CD8-positive, alpha-beta memory T cell (primary cell): ENCODE data around the gene P4HTM. TPM values are rescaled to one million over a fixed set of nuclear protein-coding genes. Genes with fewer than 3 reads are reported as not detected.

ENCODE experiments used
- CTCF ChIA-PET: fragments of 350-600 bp; sonication (Branson Sonifier 250); formaldehyde crosslinking; loops from one replicate; lab custom pipeline; 2021; ENCODE audit warnings: antibody characterized with exemption; lab: Charles Lee
- POLR2A ChIA-PET: fragments of 350-600 bp; sonication (Branson Sonifier 250); formaldehyde crosslinking; loops from one replicate; lab custom pipeline; 2021; ENCODE audit warnings: antibody characterized with exemption; lab: Charles Lee
- DNase-seq, 5 donors: peaks; one replicate each; pipeline versions ENCODE4 v3.0.0 to v3.0.0-alpha.2; 2020 to 2022; ENCODE audit warnings: mixed read lengths in 1 of 5
- H3K27ac ChIP-seq: one replicate; pipeline ENCODE4 v1.7.0; 2013; ENCODE audit warnings: low read depth, mild to moderate bottlenecking, low read length, moderate library complexity
- H3K27me3 ChIP-seq: 2 replicates; pipeline ENCODE4 v1.7.0; 2013; ENCODE audit warnings: low read length, mild to moderate bottlenecking; ENCODE audit not compliant: insufficient read depth, poor library complexity, severe bottlenecking
- H3K36me3 ChIP-seq: 2 replicates; pipeline ENCODE4 v1.7.0; 2013; ENCODE audit warnings: mild to moderate bottlenecking, low read length, moderate library complexity; ENCODE audit not compliant: insufficient read depth
- H3K4me1 ChIP-seq: 2 replicates; pipeline ENCODE4 v1.7.0; 2013; ENCODE audit warnings: mild to moderate bottlenecking, low read length, moderate library complexity; ENCODE audit not compliant: insufficient read depth
- H3K4me3 ChIP-seq: 2 replicates; pipeline ENCODE4 v1.7.0; 2013; ENCODE audit warnings: mild to moderate bottlenecking, low read length
- H3K9me3 ChIP-seq: 2 replicates; pipeline ENCODE4 v1.7.0; 2013; ENCODE audit warnings: mild to moderate bottlenecking, low read length
- H3K27ac Mint-ChIP-seq, 8 donors: one replicate each; pipeline ENCODE4 v1.8.0; 2020 to 2021; ENCODE audit warnings: mixed read lengths in 8 of 8, mild to moderate bottlenecking in 6 of 8, inconsistent platforms in 3 of 8, moderate library complexity in 3 of 8
- H3K27me3 Mint-ChIP-seq, 2 donors: one replicate each; pipeline ENCODE4 v1.8.0; 2020 to 2021; ENCODE audit warnings: mixed read lengths in 2 of 2, mild to moderate bottlenecking in 1 of 2, moderate library complexity in 1 of 2
- H3K36me3 Mint-ChIP-seq, 3 donors: one replicate each; pipeline ENCODE4 v1.8.0; 2020 to 2021; ENCODE audit warnings: mixed read lengths in 3 of 3, inconsistent platforms in 1 of 3, mild to moderate bottlenecking in 1 of 3
- H3K4me1 Mint-ChIP-seq, 3 donors: one replicate each; pipeline ENCODE4 v1.8.0; 2020 to 2021; ENCODE audit warnings: mixed read lengths in 3 of 3, inconsistent platforms in 1 of 3, mild to moderate bottlenecking in 1 of 3
- H3K4me3 Mint-ChIP-seq, 7 donors: one replicate each; pipeline ENCODE4 v1.8.0; 2020 to 2021; ENCODE audit warnings: mixed read lengths in 7 of 7, mild to moderate bottlenecking in 6 of 7, moderate library complexity in 4 of 7, inconsistent platforms in 2 of 7
- H3K9me3 Mint-ChIP-seq, 5 donors: one replicate each; pipeline ENCODE4 v1.8.0; 2020 to 2022; ENCODE audit warnings: mixed read lengths in 5 of 5, mild to moderate bottlenecking in 3 of 5, moderate library complexity in 2 of 5, inconsistent platforms in 1 of 5
- polyA plus RNA-seq: library from polyadenylated mRNA; unstranded; fragments of 300-500 nt; fragmentation: Illumina TruSeq; gene quantifications from one replicate; pipeline ENCODE4 v1.2.3, GENCODE V29; 2021
- total RNA-seq, 2 experiments: library from RNA; stranded (reverse); gene quantifications; one replicate each; pipeline ENCODE4 v1.2.3, GENCODE V29; 2021

The P4HTM gene
- total and polyA plus RNA-seq, 3 experiments from 2014 or later: 28.6 to 35.0 (median 33.0) TPM

DNA sequence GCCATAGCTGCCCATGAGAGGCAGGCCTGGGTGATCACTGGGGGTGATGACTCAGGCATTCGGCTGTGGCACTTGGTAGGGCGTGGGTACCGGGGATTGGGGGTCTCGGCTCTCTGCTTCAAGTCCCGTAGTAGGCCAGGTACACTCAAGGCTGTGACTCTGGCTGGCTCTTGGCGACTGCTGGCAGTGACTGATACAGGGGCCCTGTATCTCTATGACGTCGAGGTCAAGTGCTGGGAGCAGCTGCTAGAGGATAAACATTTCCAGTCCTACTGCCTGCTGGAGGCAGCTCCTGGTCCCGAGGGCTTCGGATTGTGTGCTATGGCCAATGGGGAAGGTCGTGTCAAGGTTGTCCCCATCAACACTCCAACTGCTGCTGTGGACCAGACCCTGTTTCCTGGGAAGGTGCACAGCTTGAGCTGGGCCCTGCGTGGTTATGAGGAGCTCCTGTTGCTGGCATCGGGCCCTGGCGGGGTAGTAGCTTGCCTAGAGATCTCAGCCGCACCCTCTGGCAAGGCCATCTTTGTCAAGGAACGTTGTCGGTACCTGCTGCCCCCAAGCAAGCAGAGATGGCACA lies 22.5 kb downstream of the P4HTM start:
- H3K27me3 Mint-ChIP-seq: no peaks in the 10 kb centered on the region
- Histone ChIP-seq H3K27ac (no peak overlapping the region), H3K4me1 (peaks cover 13% of the 10 kb centered on the region), H3K9me3 (no peaks in the 10 kb centered on the region), H3K36me3 (peaks cover 12% of the 10 kb centered on the region), H3K4me3 (no peak overlapping the region), H3K27me3 (no peaks in the 10 kb centered on the region)
- peaks cover 16 to 36% (median 32%) of the 10 kb centered on the region in 3 donors for H3K4me1 Mint-ChIP-seq
- ChIA-PET CTCF (interaction anchor here (5.6 to 10.1 kb wide), 2 partner anchors 11 to 24 kb away, joined by 65 to 121 read pairs; partner anchors contain the start of genes NDUFAF3 and P4HTM), POLR2A (interaction anchor here (1.0 to 1.1 kb wide), 2 partner anchors 17 to 23 kb away, joined by 4 read pairs; partner anchors contain the start of gene IMPDH2)
- H3K36me3 Mint-ChIP-seq: peaks cover 0 to 66% (median 5%) of the 10 kb centered on the region in 3 donors
- H3K9me3 Mint-ChIP-seq: no peaks in the 10 kb centered on the region
- H3K27ac Mint-ChIP-seq: peak overlapping the region in 4 of 8 donors; percentile 29 to 90 (median 52)
- H3K4me3 Mint-ChIP-seq: peak overlapping the region in 1 of 7 donors; percentile 58
- DNase-seq: no peak

DNA sequence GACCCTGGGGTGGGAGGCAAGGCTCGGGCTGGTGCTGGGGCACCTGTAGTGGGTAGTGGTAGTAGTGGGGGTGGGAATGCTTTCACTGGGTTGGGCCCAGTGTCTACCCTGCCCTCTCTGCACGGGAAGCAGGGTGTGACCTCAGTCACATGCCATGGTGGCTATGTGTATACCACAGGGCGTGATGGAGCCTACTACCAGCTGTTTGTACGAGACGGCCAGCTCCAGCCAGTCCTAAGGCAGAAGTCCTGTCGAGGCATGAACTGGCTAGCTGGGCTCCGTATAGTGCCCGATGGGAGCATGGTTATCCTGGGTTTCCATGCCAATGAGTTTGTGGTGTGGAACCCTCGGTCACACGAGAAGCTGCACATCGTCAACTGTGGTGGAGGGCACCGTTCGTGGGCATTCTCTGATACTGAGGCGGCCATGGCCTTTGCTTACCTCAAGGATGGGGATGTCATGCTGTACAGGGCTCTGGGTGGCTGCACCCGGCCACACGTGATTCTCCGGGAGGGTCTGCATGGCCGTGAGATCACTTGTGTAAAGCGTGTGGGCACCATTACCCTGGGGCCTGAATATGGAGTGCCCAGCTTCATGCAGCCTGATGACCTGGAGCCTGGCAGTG lies 23.2 kb downstream of the P4HTM start:
- Histone ChIP-seq H3K9me3 (no peaks in the 10 kb centered on the region), H3K36me3 (peaks cover 12% of the 10 kb centered on the region), H3K27me3 (no peaks in the 10 kb centered on the region), H3K4me1 (peaks cover 11% of the 10 kb centered on the region), H3K27ac (no peak overlapping the region), H3K4me3 (no peak overlapping the region)
- Mint-ChIP-seq H3K4me3 (peak overlapping the region in 1 of 7 donors; percentile 37), H3K9me3 (no peaks in the 10 kb centered on the region), H3K27me3 (no peaks in the 10 kb centered on the region), H3K36me3 (peaks cover 0 to 64% (median 5%) of the 10 kb centered on the region in 3 donors), H3K4me1 (peaks cover 12 to 34% (median 29%) of the 10 kb centered on the region in 3 donors), H3K27ac (peak overlapping the region in 2 of 8 donors; percentile 36 to 43)
- DNase-seq: no peak
- POLR2A ChIA-PET: interaction anchor here (1.0 to 2.2 kb wide), 3 partner anchors 9 to 24 kb away, joined by 4 to 11 read pairs (median 6); partner anchors contain the start of genes NDUFAF3 and P4HTM
- CTCF ChIA-PET: interaction anchor here (0.7 to 10.1 kb wide), 7 partner anchors 10 to 38 kb away, joined by 3 to 121 read pairs (median 5); partner anchors contain the start of genes IMPDH2, NDUFAF3 and P4HTM

DNA sequence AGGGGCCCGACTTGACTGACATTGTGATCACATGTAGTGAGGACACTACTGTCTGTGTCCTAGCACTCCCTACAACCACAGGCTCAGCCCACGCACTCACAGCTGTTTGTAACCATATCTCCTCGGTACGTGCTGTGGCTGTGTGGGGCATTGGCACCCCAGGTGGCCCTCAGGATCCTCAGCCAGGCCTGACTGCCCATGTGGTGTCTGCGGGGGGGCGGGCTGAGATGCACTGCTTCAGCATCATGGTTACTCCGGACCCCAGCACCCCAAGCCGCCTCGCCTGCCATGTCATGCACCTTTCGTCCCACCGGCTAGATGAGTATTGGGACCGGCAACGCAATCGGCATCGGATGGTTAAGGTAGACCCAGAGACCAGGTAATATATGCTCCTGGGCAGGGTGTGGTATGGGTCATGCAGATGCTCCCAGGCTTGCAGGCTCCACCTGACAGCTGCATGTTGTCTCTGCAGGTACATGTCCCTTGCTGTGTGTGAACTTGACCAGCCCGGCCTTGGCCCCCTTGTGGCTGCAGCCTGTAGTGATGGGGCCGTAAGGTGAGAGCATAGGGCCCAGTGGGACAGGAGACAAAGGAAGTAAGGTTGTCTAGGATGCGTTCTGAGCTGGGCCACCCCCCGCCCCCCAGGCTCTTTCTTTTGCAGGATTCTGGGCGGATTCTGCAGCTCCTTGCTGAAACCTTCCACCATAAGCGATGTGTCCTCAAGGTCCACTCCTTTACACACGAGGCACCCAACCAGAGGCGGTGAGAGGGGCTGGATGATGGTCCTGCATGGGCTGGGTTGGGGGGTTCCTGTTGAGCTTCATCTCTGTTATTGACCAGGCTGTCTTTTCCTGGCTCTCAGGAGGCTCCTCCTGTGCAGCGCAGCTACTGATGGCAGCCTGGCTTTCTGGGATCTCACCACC lies 24.0 kb downstream of the P4HTM start:
- peaks cover 12% of the 10 kb centered on the region for H3K36me3 ChIP-seq
- peaks cover 11% of the 10 kb centered on the region for H3K4me1 ChIP-seq
- ChIA-PET CTCF (interaction anchor here (0.7 to 10.1 kb wide), 8 partner anchors 10 to 79 kb away, joined by 3 to 121 read pairs (median 4); partner anchors contain the start of genes IMPDH2, NDUFAF3 and P4HTM), POLR2A (interaction anchor here (0.6 to 2.2 kb wide), 3 partner anchors 8 to 82 kb away, joined by 6 to 11 read pairs (median 6); partner anchors contain the start of genes NDUFAF3 and P4HTM)
- Mint-ChIP-seq H3K36me3 (peaks cover 0 to 63% (median 5%) of the 10 kb centered on the region in 3 donors), H3K4me1 (peaks cover 11 to 33% (median 26%) of the 10 kb centered on the region in 3 donors), H3K9me3 (no peaks in the 10 kb centered on the region), H3K27me3 (no peaks in the 10 kb centered on the region), H3K4me3 (peak overlapping the region in 1 of 7 donors; percentile 66), H3K27ac (peak overlapping the region in 2 of 8 donors; percentile 36 to 43)
- H3K4me3 ChIP-seq: no peak overlapping the region
- DNase-seq: peak in 1 of 5 donors; percentile 24
- H3K27ac ChIP-seq: no peak overlapping the region
- H3K9me3 ChIP-seq: no peaks in the 10 kb centered on the region
- H3K27me3 ChIP-seq: no peaks in the 10 kb centered on the region

GRCh38 chr3:49015072-49015471 lies 25.0 kb downstream of the P4HTM start:
- Histone ChIP-seq H3K4me3 (no peak overlapping the region), H3K36me3 (peaks cover 12% of the 10 kb centered on the region), H3K27me3 (no peaks in the 10 kb centered on the region), H3K4me1 (peaks cover 22% of the 10 kb centered on the region), H3K9me3 (no peaks in the 10 kb centered on the region), H3K27ac (no peak overlapping the region)
- Mint-ChIP-seq H3K27ac (peak overlapping the region in 2 of 8 donors; percentile 17 to 78), H3K36me3 (peaks cover 0 to 61% (median 5%) of the 10 kb centered on the region in 3 donors), H3K4me3 (peak overlapping the region in 2 of 7 donors; percentile 20 to 94), H3K9me3 (no peaks in the 10 kb centered on the region), H3K4me1 (peaks cover 12 to 34% (median 27%) of the 10 kb centered on the region in 3 donors), H3K27me3 (no peaks in the 10 kb centered on the region)
- POLR2A ChIA-PET: interaction anchor here (2.2 kb wide), 1 partner anchor 26 kb away, joined by 11 read pairs; the partner anchor contains the start of gene P4HTM
- no peak for DNase-seq
- CTCF ChIA-PET: interaction anchor here (1.5 to 5.6 kb wide), 4 partner anchors 14 to 78 kb away, joined by 3 to 65 read pairs (median 4); partner anchors contain the start of gene P4HTM

DNA sequence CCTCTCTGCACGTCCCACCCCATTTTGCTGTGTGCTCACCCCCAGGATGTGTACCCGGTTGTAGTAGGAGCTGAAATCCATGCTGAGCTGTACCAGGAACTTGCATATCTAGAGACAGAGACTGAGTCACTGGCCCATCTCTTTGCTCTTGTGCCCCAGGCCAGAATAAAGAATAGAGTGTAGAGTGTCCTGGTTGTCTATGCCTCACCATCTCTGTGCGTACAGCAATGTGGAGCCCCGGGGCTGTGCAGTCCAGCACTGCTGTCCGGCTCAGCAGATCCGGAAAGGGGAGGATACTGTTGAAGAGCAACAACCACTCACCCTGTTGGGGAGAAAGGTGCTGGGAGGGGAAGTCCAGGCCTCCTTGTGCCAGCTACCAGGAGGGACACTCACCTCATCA lies 25.7 kb downstream of the P4HTM start:
- Mint-ChIP-seq H3K27ac (peak overlapping the region in 4 of 8 donors; percentile 64 to 85 (median 72)), H3K27me3 (no peaks in the 10 kb centered on the region), H3K36me3 (peaks cover 0 to 64% (median 5%) of the 10 kb centered on the region in 3 donors), H3K4me1 (peaks cover 15 to 41% (median 31%) of the 10 kb centered on the region in 3 donors), H3K4me3 (peak overlapping the region in 6 of 7 donors; percentile 29 to 94 (median 52)), H3K9me3 (no peaks in the 10 kb centered on the region)
- POLR2A ChIA-PET: no interaction called here
- no peaks in the 10 kb centered on the region for H3K27me3 ChIP-seq
- peaks cover 12% of the 10 kb centered on the region for H3K36me3 ChIP-seq
- H3K27ac ChIP-seq: no peak overlapping the region
- H3K9me3 ChIP-seq: no peaks in the 10 kb centered on the region
- peaks cover 27% of the 10 kb centered on the region for H3K4me1 ChIP-seq
- CTCF ChIA-PET: interaction anchor here (1.0 to 5.6 kb wide), 2 partner anchors 9 to 27 kb away, joined by 3 to 65 read pairs; partner anchors contain the start of genes P4HTM and WDR6
- DNase-seq: no peak
- no peak overlapping the region for H3K4me3 ChIP-seq

DNA sequence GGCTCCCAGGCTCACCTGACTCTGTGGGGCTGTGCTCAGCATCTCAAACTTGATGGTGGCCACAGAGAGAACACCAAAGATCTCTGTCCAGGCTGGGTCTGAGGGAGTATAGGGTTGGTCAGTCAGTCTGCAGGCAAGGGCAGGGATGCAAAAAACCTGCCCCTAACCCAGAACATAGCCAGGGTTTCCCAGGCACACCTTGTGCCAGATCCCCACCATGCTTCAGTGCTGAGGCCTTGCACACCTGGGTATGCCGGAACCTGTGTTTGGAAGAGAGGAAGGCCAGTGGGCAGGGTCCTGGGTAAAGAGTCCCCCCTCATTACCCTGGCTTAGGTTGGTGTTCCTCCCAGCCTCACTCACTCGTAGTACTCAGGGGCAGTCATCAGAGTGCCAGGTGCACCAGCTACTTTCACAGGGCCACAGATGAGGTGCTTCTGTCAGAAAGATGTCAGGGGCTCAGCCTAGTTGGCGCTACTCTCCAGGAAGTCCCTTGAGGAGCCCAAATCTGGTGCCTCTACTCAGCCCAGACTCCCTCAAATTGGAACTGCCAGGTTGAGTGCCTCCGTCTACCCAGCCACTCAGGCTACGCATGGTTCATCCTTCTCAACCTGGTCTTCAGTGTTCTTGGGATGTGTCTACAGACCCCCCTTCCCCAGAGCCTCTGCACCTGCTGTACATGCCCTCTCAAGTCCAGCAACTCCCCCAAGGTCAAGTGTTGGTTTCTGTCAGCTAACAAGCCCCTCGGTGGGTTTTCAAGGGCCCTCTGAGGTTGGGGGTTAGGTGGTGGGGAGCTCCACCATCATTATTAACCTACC lies 26.6 kb downstream of the P4HTM start:
- Mint-ChIP-seq H3K27ac (peak overlapping the region in 7 of 8 donors; percentile 42 to 91 (median 79)), H3K36me3 (peaks cover 0 to 62% (median 5%) of the 10 kb centered on the region in 3 donors), H3K27me3 (peaks cover 0 to 2% of the 10 kb centered on the region in 2 donors), H3K9me3 (no peaks in the 10 kb centered on the region), H3K4me1 (peaks cover 17 to 45% (median 31%) of the 10 kb centered on the region in 3 donors), H3K4me3 (peak overlapping the region; percentile 50 to 97 (median 86))
- Histone ChIP-seq H3K4me1 (peaks cover 27% of the 10 kb centered on the region), H3K27ac (no peak overlapping the region), H3K36me3 (peaks cover 12% of the 10 kb centered on the region), H3K27me3 (no peaks in the 10 kb centered on the region), H3K9me3 (no peaks in the 10 kb centered on the region), H3K4me3 (no peak overlapping the region)
- DNase-seq: no peak
- POLR2A ChIA-PET: interaction anchor here (1.0 to 3.8 kb wide), 4 partner anchors 9 to 77 kb away, joined by 4 to 48 read pairs (median 15); partner anchors contain the start of genes IMPDH2, QRICH1 and WDR6
- CTCF ChIA-PET: interaction anchor here (1.0 to 6.6 kb wide), 6 partner anchors 8 to 28 kb away, joined by 3 to 67 read pairs (median 8); partner anchors contain the start of genes IMPDH2, P4HTM and WDR6
